Stimulated activated CD8-positive, alpha-beta memory T cell treated with anti-CD3 and anti-CD28 coated beads, Interleukin-4, amount 100 ng/mL, for 48 hours (primary cell): Measurements from ENCODE around the gene C10orf90.

Source experiments
- DNase-seq: peaks from one replicate; pipeline ENCODE4 v3.0.0-alpha.2; 2020

Gene C10orf90, protein sequence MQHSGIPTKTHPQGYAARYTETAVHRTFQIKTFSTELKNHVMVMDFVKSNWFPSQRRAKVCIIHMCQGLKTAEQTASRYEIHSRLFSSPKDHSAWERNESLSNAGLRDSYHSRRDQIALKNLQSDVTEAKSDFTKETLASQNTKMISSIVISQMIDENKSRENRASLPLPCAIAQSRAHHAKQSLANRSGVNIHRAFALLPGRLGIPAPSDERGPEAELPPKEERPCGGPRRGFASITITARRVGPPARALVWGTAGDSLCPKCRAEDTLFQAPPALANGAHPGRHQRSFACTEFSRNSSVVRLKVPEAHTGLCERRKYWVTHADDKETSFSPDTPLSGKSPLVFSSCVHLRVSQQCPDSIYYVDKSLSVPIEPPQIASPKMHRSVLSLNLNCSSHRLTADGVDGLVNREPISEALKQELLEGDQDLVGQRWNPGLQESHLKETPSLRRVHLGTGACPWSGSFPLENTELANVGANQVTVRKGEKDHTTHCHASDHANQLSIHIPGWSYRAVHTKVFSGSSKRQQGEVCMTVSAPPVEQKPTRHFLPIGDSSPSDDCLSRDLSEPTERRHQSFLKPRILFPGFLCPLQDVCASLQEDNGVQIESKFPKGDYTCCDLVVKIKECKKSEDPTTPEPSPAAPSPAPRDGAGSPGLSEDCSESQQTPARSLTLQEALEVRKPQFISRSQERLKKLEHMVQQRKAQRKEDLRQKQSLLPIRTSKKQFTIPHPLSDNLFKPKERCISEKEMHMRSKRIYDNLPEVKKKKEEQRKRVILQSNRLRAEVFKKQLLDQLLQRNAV

DNA sequence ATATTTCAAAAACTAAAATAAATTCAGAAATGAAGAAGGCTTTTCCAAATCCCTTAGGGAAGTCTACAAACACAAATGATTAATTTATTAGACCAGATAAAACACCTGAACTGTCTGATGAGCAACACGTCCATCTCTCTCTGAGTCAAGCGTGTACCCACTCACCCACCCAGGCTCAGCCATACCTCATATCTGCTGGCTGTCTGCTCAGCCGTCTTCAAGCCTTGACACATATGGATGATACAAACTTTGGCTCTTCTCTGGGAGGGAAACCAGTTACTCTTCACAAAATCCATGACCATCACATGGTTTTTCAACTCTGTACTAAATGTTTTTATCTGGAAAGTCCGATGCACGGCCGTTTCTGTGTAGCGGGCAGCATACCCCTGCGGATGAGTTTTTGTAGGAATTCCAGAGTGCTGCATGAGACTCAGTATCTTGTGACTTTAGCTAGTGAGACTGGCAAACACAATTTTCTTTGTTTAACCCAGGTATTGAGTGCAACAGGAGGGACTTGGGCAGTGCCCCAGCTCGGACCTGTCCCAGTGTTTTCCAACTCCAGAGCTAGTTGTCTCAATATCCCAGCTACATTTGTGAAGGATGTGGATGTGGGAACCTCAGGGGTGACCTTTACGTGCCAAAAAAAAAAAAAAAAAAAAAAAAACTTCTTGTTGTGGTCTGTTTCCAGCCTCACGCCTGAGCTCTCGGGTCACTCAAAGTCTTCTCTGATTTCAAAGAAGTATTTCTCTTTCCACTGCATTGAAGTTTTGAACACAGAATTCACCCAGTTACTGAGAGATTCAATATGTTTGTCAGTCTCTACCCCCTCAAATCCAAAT is at the start of gene C10orf90:
Gene C10orf90 (minus strand): TSS at position 638 of the 839 bp plus-strand sequence. CDS start 213 bp downstream, at position 425.
- no peak for DNase-seq

DNA sequence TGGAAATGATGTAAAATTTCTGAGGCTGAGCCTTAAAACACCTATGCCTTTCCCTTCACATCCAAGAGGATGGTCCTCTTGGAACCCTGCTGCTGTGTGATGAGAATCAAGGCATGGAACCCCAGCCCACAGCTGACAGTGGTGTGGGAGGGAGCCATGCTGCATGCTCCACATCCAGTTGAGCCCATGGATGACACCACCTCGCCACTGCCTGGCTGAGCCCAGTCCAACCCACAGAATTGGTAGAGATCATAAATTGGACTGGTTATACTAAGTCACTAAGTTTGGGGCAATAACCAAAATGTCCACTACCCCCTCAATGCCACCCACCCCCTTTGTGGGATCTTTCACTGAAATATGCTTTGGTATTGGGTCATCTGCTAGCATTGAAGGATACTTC is 45.9 kb upstream of the C10orf90 start:
- no peak for DNase-seq

DNA sequence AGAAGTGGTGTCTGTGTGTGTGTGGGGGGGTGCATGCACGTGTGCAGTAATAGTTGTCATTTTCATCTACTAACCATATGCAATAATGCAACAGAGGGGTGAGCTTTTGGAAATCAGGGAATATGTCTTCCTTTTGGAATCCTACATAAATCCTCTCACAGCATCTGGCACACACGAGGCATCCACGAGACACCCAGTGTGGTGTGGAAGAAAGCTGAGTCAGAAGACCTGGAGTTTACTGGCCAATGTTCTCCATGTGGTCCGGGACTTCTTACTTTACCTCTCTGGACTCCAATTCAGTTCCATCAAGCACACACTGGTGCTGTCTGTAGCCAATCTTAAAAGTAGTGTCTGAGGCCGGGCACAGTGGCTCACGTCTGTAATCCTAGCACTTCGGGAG is 43.1 kb upstream of the C10orf90 start:
- no peak for DNase-seq

DNA sequence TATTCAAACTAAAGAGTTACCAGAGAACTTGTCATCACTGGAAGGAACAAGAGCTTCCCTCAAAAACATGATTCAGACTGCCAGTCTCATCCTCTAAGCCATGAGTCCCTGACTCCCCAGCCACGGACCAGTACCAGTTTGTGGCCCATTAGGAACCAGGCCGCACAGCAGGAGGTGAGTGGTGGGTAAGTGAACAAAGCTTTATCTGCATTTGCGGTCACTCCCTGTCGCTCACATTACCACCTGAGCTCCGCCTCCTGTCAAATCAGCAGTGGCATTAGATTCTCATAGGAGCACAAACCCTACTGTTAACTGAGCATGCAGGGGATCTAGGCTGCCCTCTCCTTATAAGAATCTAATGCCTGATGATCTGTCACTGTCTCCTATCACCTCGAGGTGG is 42.2 kb upstream of the C10orf90 start:
- no peak for DNase-seq

DNA sequence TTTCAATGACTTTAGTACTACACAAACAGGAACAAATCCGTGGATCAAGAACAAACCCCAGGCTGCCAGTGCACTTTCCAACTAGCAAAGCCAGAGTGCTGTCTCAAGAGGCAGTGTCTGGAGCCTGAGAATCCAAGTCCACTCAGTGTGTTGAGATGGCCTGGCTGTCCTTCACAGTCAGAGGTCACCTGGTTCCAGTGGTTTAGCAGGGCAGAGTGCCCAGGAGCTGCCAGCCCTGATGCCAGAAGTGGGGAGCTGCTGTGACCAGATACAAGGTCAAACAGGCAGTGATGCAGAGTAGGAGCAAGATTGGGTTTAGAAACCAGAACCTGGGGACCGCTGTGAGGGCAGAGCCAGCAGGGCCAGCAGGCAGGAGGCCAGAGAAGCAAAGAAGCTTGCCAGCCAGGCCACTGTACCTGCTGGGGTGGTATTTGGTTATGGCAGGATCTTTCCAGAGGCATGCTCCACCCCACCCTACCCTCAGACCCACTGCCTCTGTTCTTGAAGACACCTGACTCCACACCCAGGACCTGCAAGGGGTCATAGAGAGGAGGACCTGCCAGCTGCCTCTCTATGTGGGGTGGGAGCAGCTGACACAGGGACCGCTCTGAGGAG is 35.6 kb upstream of the C10orf90 start:
- DNase-seq, result no peak

DNA sequence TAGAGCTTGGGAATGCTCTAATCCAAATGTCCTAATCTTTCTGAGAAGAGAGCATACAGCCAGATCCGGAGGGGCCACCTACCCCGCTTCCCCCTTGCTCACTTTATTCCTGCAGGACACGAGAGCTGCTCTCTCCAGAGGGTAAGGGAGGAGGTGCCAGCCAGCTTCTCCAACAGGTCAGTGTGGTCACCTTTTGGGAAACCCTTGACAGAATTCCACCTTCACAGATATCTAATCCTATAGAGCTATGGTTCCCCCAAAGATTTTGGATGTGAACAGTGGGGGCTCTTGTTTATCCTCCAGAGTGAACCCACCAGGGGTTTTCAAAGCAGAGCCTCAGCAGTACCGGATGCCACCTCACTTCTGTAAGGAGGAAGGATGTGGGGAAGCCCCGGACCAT is 34.6 kb upstream of the C10orf90 start:
- no peak for DNase-seq

DNA sequence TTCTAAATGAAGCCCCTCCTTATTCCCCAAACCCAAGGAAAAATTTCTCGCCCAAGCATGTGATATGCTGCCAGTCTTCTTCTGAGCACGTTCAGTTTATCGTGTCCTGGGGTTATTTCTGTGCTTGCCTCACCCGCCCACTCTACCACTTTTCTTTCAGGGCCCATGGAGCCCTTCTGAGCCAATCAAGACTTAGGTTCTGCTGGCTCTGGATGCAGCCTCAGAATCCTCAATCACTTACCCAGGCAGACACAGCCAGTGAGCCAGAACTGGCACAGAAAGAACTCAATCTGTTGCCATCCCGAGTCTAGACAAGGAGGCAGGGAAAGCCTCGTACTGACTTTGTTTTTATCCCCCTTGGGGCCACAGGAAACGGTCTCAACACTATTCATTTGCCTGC is 34.2 kb upstream of the C10orf90 start:
- no peak for DNase-seq

DNA sequence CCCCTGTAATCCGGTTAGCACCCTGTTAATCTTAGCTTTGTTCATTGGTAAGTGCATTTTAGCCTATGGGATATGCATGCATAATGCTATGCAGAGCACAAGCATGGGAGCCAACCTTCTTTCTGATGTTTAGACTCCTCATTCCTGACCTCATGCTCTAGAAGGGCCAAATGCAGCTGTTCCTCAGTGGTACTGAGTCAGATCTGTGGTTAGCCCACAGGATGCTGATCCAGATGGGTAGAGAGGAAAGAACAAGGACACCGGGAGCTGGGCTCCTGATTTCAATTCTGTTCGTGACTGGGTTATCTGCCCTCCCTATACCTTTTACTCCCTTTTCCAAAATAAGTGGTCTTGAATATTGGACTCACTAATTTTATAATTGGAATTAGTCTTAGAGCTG is 31.7 kb upstream of the C10orf90 start:
- no peak for DNase-seq

DNA sequence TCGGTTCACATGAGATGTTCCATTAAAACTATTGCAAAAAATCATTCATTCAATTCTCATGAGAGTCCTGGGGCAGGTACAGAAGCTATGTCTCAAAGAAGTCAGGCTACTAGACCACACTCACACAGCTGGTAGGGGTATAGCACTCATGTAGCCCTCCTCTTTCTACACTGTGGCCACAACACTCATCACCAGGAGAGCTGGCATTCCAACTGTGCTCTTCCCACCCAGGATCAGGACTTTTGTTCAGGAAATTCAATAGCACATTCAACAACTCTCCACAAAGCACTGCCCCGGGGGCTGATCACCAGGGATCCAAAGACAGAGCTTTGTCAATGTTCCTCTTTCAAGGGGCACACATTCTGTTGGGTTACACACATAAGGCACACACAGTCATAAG is 31.0 kb upstream of the C10orf90 start:
- DNase-seq, result no peak

DNA sequence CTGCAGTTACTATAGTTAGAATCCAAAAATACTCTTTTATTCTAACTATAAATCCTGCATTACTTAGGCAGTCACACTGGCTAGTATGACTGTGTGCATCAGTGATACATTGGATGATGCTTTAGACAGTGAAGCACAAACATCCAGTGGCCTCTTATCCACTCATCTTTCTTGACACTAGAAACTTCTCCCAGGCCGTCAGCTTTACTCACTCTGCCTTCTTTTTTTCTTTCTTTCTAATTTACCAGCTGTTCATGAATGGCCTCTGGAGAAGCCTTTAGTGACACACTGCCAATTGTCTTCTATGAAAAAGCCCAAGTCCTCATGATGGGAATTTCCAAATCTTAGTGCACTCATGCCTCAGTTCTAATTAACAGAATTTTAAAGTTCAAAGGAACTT is 26.2 kb upstream of the C10orf90 start:
- DNase-seq, result no peak

DNA sequence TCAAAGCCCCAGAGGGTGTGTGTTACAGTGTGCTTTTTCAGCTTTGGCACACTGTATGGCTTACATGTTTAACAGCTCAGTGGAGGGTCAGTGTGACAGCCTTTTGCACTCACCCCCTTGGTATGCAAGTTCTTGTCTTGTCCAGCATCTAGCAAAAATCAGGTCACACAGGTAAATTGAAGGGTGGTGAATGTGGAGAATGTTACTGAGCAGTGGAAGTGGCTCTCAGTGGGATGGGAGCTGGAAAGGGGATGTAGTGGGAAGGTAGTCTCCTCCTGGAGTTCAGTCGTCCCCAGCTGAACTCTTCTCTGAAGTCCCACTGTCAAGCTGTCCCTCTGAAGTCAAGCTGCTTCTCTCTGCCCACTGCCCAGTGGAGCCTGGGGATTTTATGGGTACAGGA is 21.0 kb upstream of the C10orf90 start:
- DNase-seq, result no peak

DNA sequence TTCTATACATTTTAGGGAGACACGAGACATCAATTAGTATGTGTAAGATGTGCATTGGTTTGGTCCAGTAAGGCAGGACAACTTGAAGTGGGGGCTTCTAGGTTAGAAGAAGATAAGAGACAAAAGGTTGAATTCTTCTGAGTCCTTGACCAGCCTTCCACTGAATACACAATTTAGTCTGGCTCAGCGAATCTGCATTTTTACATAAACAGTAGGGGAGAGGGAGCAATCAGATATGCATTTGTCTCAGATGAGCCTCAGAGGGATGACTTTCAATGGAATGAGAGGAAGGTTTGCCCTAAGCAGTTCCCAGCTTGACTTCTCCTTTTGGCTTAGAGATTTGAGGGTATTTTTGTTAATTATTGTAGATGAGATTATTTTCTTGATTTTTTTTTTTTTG is 20.0 kb upstream of the C10orf90 start:
- DNase-seq, result no peak

DNA sequence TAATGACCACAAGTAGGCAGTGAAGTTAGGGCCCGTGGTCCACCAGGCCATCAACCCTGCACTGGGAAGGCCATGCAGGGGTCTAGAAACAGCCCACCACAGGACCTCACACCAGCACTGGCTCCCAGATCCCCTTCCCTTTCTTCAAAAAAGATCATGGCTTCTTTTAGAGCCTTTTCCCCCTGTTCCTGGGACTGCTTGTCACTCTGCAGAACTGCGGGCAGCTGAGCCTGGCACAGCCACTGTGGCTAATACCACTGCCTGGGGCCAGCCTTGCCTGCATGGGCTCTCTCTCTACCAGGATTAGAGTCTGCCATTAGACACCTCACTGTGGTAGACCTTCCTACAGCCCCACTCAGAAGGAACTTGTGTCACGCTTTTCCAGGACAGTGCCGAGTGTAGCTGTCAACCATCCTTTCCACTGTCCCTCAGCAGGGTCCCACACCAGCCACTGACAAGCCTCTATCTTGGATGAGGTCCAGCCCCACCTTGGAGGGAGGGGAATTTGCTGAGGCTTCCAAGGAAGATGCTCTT is 19.0 kb upstream of the C10orf90 start:
- no peak for DNase-seq

DNA sequence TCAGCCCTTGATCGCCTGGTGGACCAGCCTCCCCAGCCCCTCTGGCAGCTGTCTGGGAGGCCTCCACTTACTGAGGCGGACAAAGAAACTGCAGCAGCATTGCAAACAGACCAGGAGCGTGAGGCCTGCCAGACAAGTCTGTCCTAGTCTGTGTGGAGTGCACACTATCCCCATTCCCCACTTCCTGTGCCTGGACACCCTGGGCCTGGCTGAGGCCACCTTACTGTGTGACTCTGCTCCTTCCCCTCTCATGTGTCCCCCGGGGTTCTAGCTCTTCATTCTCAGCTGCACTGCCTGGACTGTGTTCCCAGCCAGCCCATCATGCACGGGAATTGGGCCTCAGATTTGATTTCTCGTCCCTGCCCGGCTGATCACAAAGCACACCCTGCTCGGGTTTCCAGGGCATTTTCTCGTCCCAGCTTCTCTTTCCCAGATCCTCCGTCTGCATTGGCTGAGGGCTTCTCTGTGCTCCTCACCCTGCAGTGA is 16.7 kb upstream of the C10orf90 start:
- no peak for DNase-seq

DNA sequence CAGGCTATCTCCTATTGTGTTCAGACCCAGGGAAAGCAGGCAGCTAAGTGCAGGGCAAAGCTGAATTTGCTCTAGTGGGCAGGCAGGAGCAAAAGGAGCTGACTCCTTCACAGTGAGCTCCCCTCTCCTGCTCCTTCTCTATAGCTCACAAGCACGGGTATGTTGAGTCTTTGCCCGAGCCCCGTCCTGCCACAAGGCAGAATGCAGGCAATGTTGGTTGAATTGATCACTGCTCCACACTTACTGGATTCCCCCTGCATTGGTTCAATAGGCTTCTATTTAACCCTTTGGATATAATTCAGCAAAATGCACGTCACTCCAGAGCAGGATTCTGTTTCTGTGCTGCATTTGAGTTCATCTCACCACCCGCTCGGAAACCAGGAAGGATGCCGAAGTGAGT is 16.2 kb upstream of the C10orf90 start:
- DNase-seq, result no peak

DNA sequence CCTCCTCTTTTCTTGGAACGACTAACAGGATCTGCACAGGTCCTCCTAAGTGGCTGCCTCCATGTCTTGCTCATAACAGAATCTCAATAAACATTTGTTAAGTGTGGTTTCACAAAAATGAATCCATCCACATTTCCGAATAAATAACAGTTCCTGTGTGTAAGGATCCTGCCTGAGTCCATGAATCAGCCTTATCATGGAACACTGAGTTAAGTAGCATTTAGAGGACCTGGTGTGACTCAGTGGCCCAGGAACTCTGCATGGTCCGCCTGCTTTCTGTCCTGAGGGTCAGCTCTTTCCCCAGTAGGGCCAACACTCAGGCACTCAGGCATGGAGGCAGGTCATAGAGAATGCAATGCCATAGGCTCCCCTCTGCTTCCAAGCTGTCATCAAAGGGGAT is 15.8 kb upstream of the C10orf90 start:
- no peak for DNase-seq

DNA sequence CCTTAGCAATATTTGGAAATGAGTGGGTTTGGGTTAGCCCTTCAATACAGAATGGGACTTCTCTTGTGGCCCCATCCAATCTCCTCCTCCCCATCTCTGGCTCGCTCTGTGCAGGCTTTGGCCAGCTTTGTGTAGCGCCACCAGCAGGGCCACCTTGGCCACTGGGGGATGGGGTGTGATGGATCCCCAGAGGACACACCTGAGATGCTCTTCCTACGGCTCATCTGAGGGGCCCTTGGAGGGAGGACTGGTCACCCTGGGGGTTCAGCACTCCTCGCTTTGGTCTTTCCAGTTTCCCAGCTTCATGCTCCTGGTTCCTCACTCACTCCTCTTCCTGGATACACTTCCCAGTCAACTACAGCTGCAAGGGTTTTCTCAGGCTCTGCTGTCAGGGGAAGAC is 15.3 kb upstream of the C10orf90 start:
- DNase-seq, result no peak

DNA sequence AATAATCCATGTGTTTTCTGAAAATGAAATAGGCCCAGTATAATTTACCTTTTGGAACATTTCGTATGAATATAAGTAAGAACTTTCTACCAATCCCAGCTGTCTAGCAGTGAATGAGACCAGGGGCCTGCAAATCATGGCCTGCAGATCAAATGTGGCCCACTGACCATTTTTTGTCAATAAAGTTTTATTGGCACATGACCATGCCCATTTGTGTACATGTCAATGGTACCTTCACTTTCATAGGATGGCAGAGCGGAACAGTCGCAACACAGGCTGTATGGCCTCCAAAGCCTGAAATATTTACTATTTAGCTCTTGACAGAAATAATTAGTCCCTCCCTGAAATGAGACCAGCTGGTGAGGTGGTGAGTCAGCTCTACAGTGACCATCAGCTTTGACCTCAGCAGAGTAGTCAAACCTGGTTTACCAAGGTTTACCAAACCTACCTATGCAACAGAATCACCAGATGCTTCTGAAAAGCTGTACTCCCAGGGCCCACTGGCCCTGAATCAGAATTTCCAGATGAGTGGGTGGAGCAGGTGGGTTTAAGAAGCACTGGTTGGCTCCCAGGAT is 13.8 kb upstream of the C10orf90 start:
- DNase-seq, result no peak

DNA sequence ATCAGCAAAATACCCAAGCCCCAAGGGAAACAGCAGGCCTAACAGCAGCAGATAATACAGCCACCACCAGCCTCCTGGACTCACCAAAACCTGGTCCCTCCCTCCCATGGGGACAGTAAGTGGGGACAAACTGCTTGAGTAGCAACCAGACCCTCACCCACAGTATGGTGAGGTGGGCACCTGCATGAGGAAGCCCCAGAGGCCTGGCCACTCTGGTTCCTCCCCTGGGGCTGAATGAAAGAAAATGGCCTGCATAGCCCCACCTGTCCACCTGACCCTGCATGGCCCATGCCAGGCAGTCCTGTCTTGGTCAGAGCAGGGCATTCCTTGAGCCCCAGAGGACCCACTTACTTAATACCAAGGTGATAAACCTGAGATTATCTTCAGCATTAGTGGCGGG is 13.0 kb upstream of the C10orf90 start:
- no peak for DNase-seq

DNA sequence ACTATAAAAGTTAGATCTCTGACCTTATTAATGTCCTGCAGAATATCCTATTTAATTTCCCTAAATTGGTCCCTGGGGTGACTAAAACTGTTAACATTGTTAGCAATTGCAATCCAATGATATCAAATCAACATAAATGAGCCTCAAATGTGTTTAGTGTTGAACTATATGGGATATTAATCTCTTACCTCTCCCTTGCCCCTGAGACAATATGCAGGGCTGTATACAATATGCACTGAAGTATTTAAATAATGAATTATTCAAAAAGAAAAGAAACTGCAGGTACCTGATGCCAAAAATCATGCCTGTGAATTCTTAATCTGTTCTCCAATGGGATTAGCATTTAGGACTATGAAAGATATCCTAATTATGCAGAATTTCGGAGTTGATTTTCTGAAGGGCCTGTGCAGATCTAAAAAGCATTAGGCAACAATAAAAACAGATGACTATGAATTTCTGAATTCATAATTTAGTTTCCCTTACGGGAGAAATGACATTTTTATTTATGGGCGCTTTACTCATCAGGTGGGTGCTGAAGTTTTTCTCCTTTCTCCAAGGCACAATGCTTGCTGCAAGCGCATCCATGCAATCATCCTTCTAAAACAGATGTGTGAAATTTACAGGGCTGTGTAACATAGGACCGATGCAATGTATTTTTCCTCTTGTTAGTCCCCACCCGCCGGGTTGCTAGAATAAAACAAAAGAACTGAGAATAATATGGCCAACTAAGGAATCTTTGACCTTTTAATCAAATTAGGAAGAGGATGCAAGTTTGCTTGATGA is 5.4 kb upstream of the C10orf90 start:
- no peak for DNase-seq
